CD14-positive monocyte (primary cell): Measurements from ENCODE around the gene SNX3. TPM values are rescaled to one million over a fixed set of nuclear protein-coding genes. Genes with fewer than 3 reads are reported as not detected.
"Not testable (repeated sequence)": the region's sequence is repeated elsewhere in the genome, so short reads cannot be mapped to it uniquely, and the experiment has no call there.

ENCODE experiments used
- DNase-seq, 3 donors: peaks; one replicate each; pipeline ENCODE4 v3.0.0-alpha.2; 2011 to 2022
- H2AFZ ChIP-seq: 2 replicates; pipeline ENCODE4 v1.6.0; 2012; ENCODE audit warnings: mild to moderate bottlenecking, low read depth, low read length, inconsistent platforms; ENCODE audit not compliant: insufficient read depth, poor library complexity, severe bottlenecking
- H3K27ac ChIP-seq, 2 donors: 1 replicate in 1 of 2; 2 replicates in 1 of 2; pipeline ENCODE4 v1.5.1; 2012 to 2013; ENCODE audit warnings: low read length in 2 of 2, control low read depth in 1 of 2, inconsistent platforms in 1 of 2, low read depth in 1 of 2, mild to moderate bottlenecking in 1 of 2
- H3K27me3 ChIP-seq, 2 donors: one replicate each; pipeline versions ENCODE4 v1.6.0 to v1.6.1; 2011 to 2013; ENCODE audit warnings: low read length in 2 of 2; ENCODE audit not compliant: control insufficient read depth in 2 of 2, insufficient read depth in 2 of 2
- H3K36me3 ChIP-seq, 2 donors: replicated peaks in 1 of 2; 1 replicate in 1 of 2; 2 replicates in 1 of 2; pipeline versions ENCODE4 v1.5.1 to v1.6.1; 2012 to 2013; ENCODE audit warnings: low read length in 2 of 2, control low read depth in 1 of 2, inconsistent platforms in 1 of 2, mild to moderate bottlenecking in 1 of 2; ENCODE audit not compliant: insufficient read depth in 2 of 2, control insufficient read depth in 1 of 2
- H3K4me1 ChIP-seq, 2 donors: 1 replicate in 1 of 2; 2 replicates in 1 of 2; pipeline versions ENCODE4 v1.5.1 to v1.6.1; 2012 to 2013; ENCODE audit warnings: low read length in 2 of 2, control low read depth in 1 of 2, inconsistent platforms in 1 of 2, mild to moderate bottlenecking in 1 of 2, moderate library complexity in 1 of 2; ENCODE audit not compliant: insufficient read depth in 2 of 2, control insufficient read depth in 1 of 2
- H3K4me2 ChIP-seq: replicated peaks from 2 replicates; pipeline ENCODE3; 2012; ENCODE audit warnings: low read length, moderate library complexity, mild to moderate bottlenecking; ENCODE audit not compliant: poor library complexity, severe bottlenecking; ENCODE audit errors: extremely low read depth
- H3K4me3 ChIP-seq, 3 experiments: fragments of 200-600 bp in 1 of 3; sonication (generic) in 1 of 3; replicated peaks in 1 of 3; 1 replicate in 2 of 3; 2 replicates in 1 of 3; pipeline ENCODE4 v1.5.1; 2011 to 2013; ENCODE audit warnings: low read length in 3 of 3, mild to moderate bottlenecking in 3 of 3, control low read depth in 2 of 3, low read depth in 2 of 3, inconsistent platforms in 1 of 3, moderate library complexity in 1 of 3
- H3K79me2 ChIP-seq: 2 replicates; pipeline ENCODE4 v1.6.0; 2012; ENCODE audit warnings: mild to moderate bottlenecking, control low read depth, inconsistent platforms, low read length, moderate library complexity; ENCODE audit not compliant: insufficient read depth
- H3K9ac ChIP-seq: 2 replicates; pipeline ENCODE4 v1.6.0; 2017; ENCODE audit warnings: low read length, mild to moderate bottlenecking; ENCODE audit not compliant: insufficient read depth, poor library complexity, severe bottlenecking
- H3K9me3 ChIP-seq, 2 donors: replicated peaks in 1 of 2; 1 replicate in 1 of 2; 2 replicates in 1 of 2; pipeline versions ENCODE4 v1.5.1 to v1.6.1; 2012 to 2013; ENCODE audit warnings: low read length in 2 of 2, control low read depth in 1 of 2; ENCODE audit not compliant: control insufficient read depth in 1 of 2, insufficient read depth in 1 of 2
- H4K20me1 ChIP-seq: 2 replicates; pipeline ENCODE4 v1.6.0; 2012; ENCODE audit warnings: mild to moderate bottlenecking, low read length, control low read depth, moderate library complexity; ENCODE audit not compliant: insufficient read depth
- H3K27ac Mint-ChIP-seq, 7 donors: one replicate each; pipeline ENCODE4 v1.8.0; 2020; ENCODE audit warnings: mild to moderate bottlenecking in 7 of 7, mixed read lengths in 7 of 7, moderate library complexity in 6 of 7, inconsistent platforms in 2 of 7
- H3K27me3 Mint-ChIP-seq, 3 donors: one replicate each; pipeline ENCODE4 v1.8.0; 2021 to 2022; ENCODE audit warnings: low read depth in 3 of 3, mild to moderate bottlenecking in 3 of 3, mixed read lengths in 3 of 3, moderate library complexity in 3 of 3, inconsistent platforms in 1 of 3
- H3K36me3 Mint-ChIP-seq, 2 donors: one replicate each; pipeline ENCODE4 v1.8.0; 2020; ENCODE audit warnings: mixed read lengths in 2 of 2, inconsistent platforms in 1 of 2, mild to moderate bottlenecking in 1 of 2
- H3K4me1 Mint-ChIP-seq: one replicate; pipeline ENCODE4 v1.8.0; 2020; ENCODE audit warnings: mild to moderate bottlenecking, mixed read lengths
- H3K4me3 Mint-ChIP-seq, 2 donors: one replicate each; pipeline ENCODE4 v1.8.0; 2020; ENCODE audit warnings: mild to moderate bottlenecking in 2 of 2, mixed read lengths in 2 of 2, moderate library complexity in 1 of 2
- H3K9me3 Mint-ChIP-seq, 7 donors: one replicate each; pipeline ENCODE4 v1.8.0; 2020 to 2022; ENCODE audit warnings: mixed read lengths in 7 of 7, mild to moderate bottlenecking in 6 of 7, moderate library complexity in 6 of 7, inconsistent platforms in 2 of 7
- CTCF ChIP-seq: fragments of 200-600 bp; IDR thresholded peaks from one replicate; pipeline ENCODE4 v1.8.0; 2022; ENCODE audit warnings: antibody characterized with exemption, mild to moderate bottlenecking
- WGBS: methylation state at CpG from one replicate; pipeline ENCODE4 v1.1.5; 2013; ENCODE audit warnings: missing lambda C conversion rate; ENCODE audit not compliant: insufficient coverage; 5-methylcytosine and 5-hydroxymethylcytosine counted together
- intact Hi-C, 2 donors: fragments of 100-400 bp; cut with micrococcal nuclease; formaldehyde crosslinking; loops; one replicate each; pipeline versions ENCODE4 v1.15.0 to v1.15.1; 2023
- polyA plus RNA-seq, 3 donors: library from polyadenylated mRNA; depleted of rRNA in 1 of 3; unstranded in 2 of 3; stranded (reverse) in 1 of 3; fragments of 300-500 nt in 2 of 3; fragments of >200 nt in 1 of 3; fragmentation: Illumina TruSeq in 2 of 3; gene quantifications; 1 replicate in 2 of 3; 2 replicates in 1 of 3; pipeline ENCODE4 v1.2.3, GENCODE V29; 2012 to 2021

Gene SNX3
- polyA plus RNA-seq, 3 donors: 134 to 441 (median 394) TPM

GRCh38 chr6:108274546-108274945, 13.7 kb upstream of the SNX3 start:
- no peaks in the 10 kb centered on the region for H3K36me3 Mint-ChIP-seq
- no peak overlapping the region for H3K4me3 Mint-ChIP-seq
- no CpG with 5 or more reads among the region's 2 CpGs for WGBS
- no peak for DNase-seq
- Histone ChIP-seq H3K27me3 (no peaks in the 10 kb centered on the region), H3K9me3 (no peaks in the 10 kb centered on the region), H3K4me3 (no peak overlapping the region), H3K79me2 (no peaks in the 10 kb centered on the region), H2AFZ (no peak overlapping the region), H3K9ac (no peak overlapping the region), H3K4me2 (no peak overlapping the region), H3K36me3 (no peaks in the 10 kb centered on the region), H3K27ac (no peak overlapping the region), H3K4me1 (no peaks in the 10 kb centered on the region), H4K20me1 (no peaks in the 10 kb centered on the region)
- TF ChIP-seq CTCF: no peak
- intact Hi-C loops: no loop called here
- no peaks in the 10 kb centered on the region for H3K9me3 Mint-ChIP-seq
- H3K27me3 Mint-ChIP-seq: peaks cover 0 to 3% (median 0%) of the 10 kb centered on the region in 3 donors
- no peak overlapping the region for H3K27ac Mint-ChIP-seq
- H3K4me1 Mint-ChIP-seq: no peaks in the 10 kb centered on the region

GRCh38 chr6:108269955-108270354, 9.1 kb upstream of the SNX3 start:
- H2AFZ ChIP-seq: not testable (repeated sequence)

More at GRCh38 chr6:108269955-108270354, 9.1 kb upstream of the SNX3 start:
- H3K79me2 ChIP-seq, H3K27me3 ChIP-seq, H3K9ac ChIP-seq, H3K4me2 ChIP-seq, H4K20me1 ChIP-seq, intact Hi-C loops, H3K36me3 ChIP-seq, H3K27me3 Mint-ChIP-seq, H3K4me1 Mint-ChIP-seq, H3K4me1 ChIP-seq, H3K27ac ChIP-seq, DNase-seq, H3K4me3 ChIP-seq, H3K4me3 Mint-ChIP-seq, H3K9me3 Mint-ChIP-seq, H3K27ac Mint-ChIP-seq, H3K36me3 Mint-ChIP-seq, H3K9me3 ChIP-seq: not testable (repeated sequence)
- no CpG with 5 or more reads among the region's 31 CpGs for WGBS
